GM23338 (cell line): ENCODE data around the gene CTNNA3. TPM values are rescaled to one million over a fixed set of nuclear protein-coding genes. Genes with fewer than 3 reads are reported as not detected.

Source experiments
- ATAC-seq: fragments of 200-7000 bp; cut with Tn5 transposase; 3 replicates; pipeline ENCODE4 v1.9.1; 2020
- DNase-seq: peaks from one replicate; pipeline ENCODE4 v3.0.0-alpha.2; 2015; ENCODE audit warnings: low spot score
- H2AFZ ChIP-seq: fragments of 200-600 bp; sonication (generic); 2 replicates; pipeline ENCODE4 v1.8.0; 2016; ENCODE audit warnings: antibody characterized with exemption, mild to moderate bottlenecking, moderate library complexity
- H3F3A ChIP-seq: fragments of 200-600 bp; sonication (generic); replicated peaks from 2 replicates; pipeline ENCODE4 v1.8.0; 2017; ENCODE audit warnings: antibody characterized with exemption, mixed run types, low read depth
- H3K27ac ChIP-seq: fragments of 200-600 bp; sonication (generic); 2 replicates; pipeline ENCODE4 v1.6.1; 2016; ENCODE audit warnings: low read depth
- H3K27me3 ChIP-seq: fragments of 200-600 bp; sonication (generic); 2 replicates; pipeline ENCODE4 v1.8.0; 2016; ENCODE audit warnings: mild to moderate bottlenecking, mixed run types, moderate library complexity; ENCODE audit not compliant: insufficient read depth
- H3K36me3 ChIP-seq: fragments of 200-600 bp; sonication (generic); 2 replicates; pipeline ENCODE4 v1.8.0; 2016; ENCODE audit warnings: mild to moderate bottlenecking; ENCODE audit not compliant: insufficient read depth
- H3K4me1 ChIP-seq: fragments of 200-600 bp; sonication (generic); 2 replicates; pipeline ENCODE4 v1.8.0; 2016; ENCODE audit warnings: mild to moderate bottlenecking, moderate library complexity; ENCODE audit not compliant: insufficient read depth
- H3K4me2 ChIP-seq: fragments of 200-600 bp; sonication (generic); 2 replicates; pipeline ENCODE4 v1.7.1; 2017; ENCODE audit warnings: mixed run types
- H3K4me3 ChIP-seq: fragments of 200-600 bp; sonication (generic); 2 replicates; pipeline ENCODE4 v1.6.1; 2016; ENCODE audit warnings: mixed run types
- H3K79me2 ChIP-seq: fragments of 200-600 bp; sonication (generic); replicated peaks from 2 replicates; pipeline ENCODE4 v1.8.0; 2017; ENCODE audit warnings: mild to moderate bottlenecking; ENCODE audit not compliant: insufficient read depth
- H3K9me2 ChIP-seq: fragments of 200-600 bp; sonication (generic); 2 replicates; pipeline ENCODE4 v1.8.0; 2017; ENCODE audit not compliant: insufficient read depth
- H4K20me1 ChIP-seq: fragments of 200-600 bp; sonication (generic); replicated peaks from 2 replicates; pipeline ENCODE4 v1.8.0; 2017; ENCODE audit warnings: mild to moderate bottlenecking; ENCODE audit not compliant: insufficient read depth
- H3K27ac Mint-ChIP-seq: 2 replicates; pipeline ENCODE4 v1.8.0; 2020; ENCODE audit warnings: inconsistent platforms, mild to moderate bottlenecking, moderate library complexity, mixed read lengths
- H3K27me3 Mint-ChIP-seq: 3 replicates; pipeline ENCODE4 v1.8.0; 2022; ENCODE audit warnings: low read depth, mild to moderate bottlenecking, moderate library complexity, mixed read lengths, inconsistent platforms; ENCODE audit not compliant: insufficient read depth, poor library complexity
- H3K36me3 Mint-ChIP-seq: 3 replicates; pipeline ENCODE4 v1.8.0; 2021; ENCODE audit warnings: low read depth, mild to moderate bottlenecking, inconsistent platforms, moderate library complexity, mixed read lengths
- H3K4me1 Mint-ChIP-seq: 3 replicates; pipeline ENCODE4 v1.8.0; 2020; ENCODE audit warnings: mild to moderate bottlenecking, inconsistent platforms, mixed read lengths
- H3K4me3 Mint-ChIP-seq: 3 replicates; pipeline ENCODE4 v1.8.0; 2021; ENCODE audit warnings: moderate library complexity, mild to moderate bottlenecking, inconsistent platforms, mixed read lengths
- H3K9me3 Mint-ChIP-seq: 3 replicates; pipeline ENCODE4 v1.8.0; 2020; ENCODE audit warnings: moderate library complexity, mild to moderate bottlenecking, inconsistent platforms, mixed read lengths
- CREB1 ChIP-seq: fragments of 250-450 bp; sonication (Bioruptor Pico); IDR thresholded peaks from 2 replicates; pipeline ENCODE4 v1.5.0; 2020; ENCODE audit warnings: low read depth, mild to moderate bottlenecking, moderate library complexity
- CTCF ChIP-seq, 2 experiments: fragments of 200-600 bp in 1 of 2; sonication (generic) in 1 of 2; conservative IDR thresholded peaks; 2 replicates each; pipeline versions ENCODE4 v1.5.1 to v1.6.1; 2016 to 2017; ENCODE audit warnings: antibody characterized with exemption in 2 of 2, low read depth in 2 of 2, mild to moderate bottlenecking in 2 of 2, moderate library complexity in 1 of 2
- EZH2 ChIP-seq: fragments of 200-600 bp; sonication (generic); IDR thresholded peaks from one replicate; pipeline ENCODE4 v1.8.0; 2017; ENCODE audit warnings: antibody characterized with exemption, mild to moderate bottlenecking, low read depth; ENCODE audit not compliant: unreplicated experiment
- NANOG ChIP-seq: IDR thresholded peaks from 2 replicates; pipeline ENCODE4 v1.6.1; 2016; ENCODE audit warnings: antibody characterized with exemption, borderline replicate concordance
- POLR2AphosphoS5 ChIP-seq: IDR thresholded peaks from 2 replicates; pipeline ENCODE4 v1.6.1; 2016; ENCODE audit warnings: antibody characterized with exemption, low read depth
- REST ChIP-seq: IDR thresholded peaks from one replicate; pipeline ENCODE4 v1.6.1; 2018; ENCODE audit warnings: antibody characterized with exemption; ENCODE audit not compliant: unreplicated experiment
- ZNF114 ChIP-seq: fragments of 250-450 bp; sonication (Bioruptor Pico); IDR thresholded peaks from 2 replicates; pipeline ENCODE4 v1.5.0; 2020; ENCODE audit warnings: mild to moderate bottlenecking, moderate library complexity
- ZNF462 ChIP-seq: fragments of 250-450 bp; sonication (Bioruptor Pico); IDR thresholded peaks from 2 replicates; pipeline ENCODE4 v1.5.0; 2020; ENCODE audit warnings: mild to moderate bottlenecking, moderate library complexity
- polyA plus RNA-seq: library from polyadenylated mRNA; unstranded; fragments of >200 nt; fragmentation: Nextera tagmentation; extraction: Ambion mirVana; gene quantifications from 2 replicates; pipeline ENCODE4 v1.2.1, GENCODE V29; 2016
- total RNA-seq: library from RNA; depleted of rRNA; stranded (reverse); fragments of >200 nt; shearing (Covaris generic); gene quantifications from 2 replicates; pipeline ENCODE4 v1.2.3, GENCODE V29; 2014

CTNNA3 gene
- total and polyA plus RNA-seq, 2 experiments from 2014 or later: 0.71 to 3.3 TPM

- TF ChIP-seq CTCF (conservative IDR thresholded peaks at IDR 0.05; ENCODE audit: low read depth in 2 of 2) (no peak), REST (no peak), CREB1 (CRISPR knock-in tag) (no peak), POLR2AphosphoS5 (no peak), NANOG (no peak), ZNF114 (no peak), EZH2 (no peak)
Measured at GRCh38 chr10:67045404-67045803, 650.6 kb downstream of the CTNNA3 start (continued).

GRCh38 chr10:67043041-67043440, 653.0 kb downstream of the CTNNA3 start:
- no peak for DNase-seq
- no peaks in the 10 kb centered on the region for H3K27me3 Mint-ChIP-seq
- TF ChIP-seq ZNF462 (CRISPR knock-in tag): no peak
- no peak for TF ChIP-seq POLR2AphosphoS5
- TF ChIP-seq REST: no peak
- no peak for TF ChIP-seq EZH2

More at GRCh38 chr10:67043041-67043440, 653.0 kb downstream of the CTNNA3 start:
- H3K4me1 ChIP-seq: no peaks in the 10 kb centered on the region
- Mint-ChIP-seq H3K9me3 (no peaks in the 10 kb centered on the region), H3K36me3 (no peaks in the 10 kb centered on the region), H3K27ac (no peak overlapping the region), H3K4me1 (no peaks in the 10 kb centered on the region), H3K4me3 (no peak overlapping the region)
- no peak overlapping the region for H3K4me2 ChIP-seq
- H3K79me2 ChIP-seq: no peaks in the 10 kb centered on the region
- no peaks in the 10 kb centered on the region for H4K20me1 ChIP-seq
- H3K27me3 ChIP-seq: no peaks in the 10 kb centered on the region
- ATAC-seq: no peak
- H3K9me2 ChIP-seq: no peaks in the 10 kb centered on the region
- H3K4me3 ChIP-seq: no peak overlapping the region
- no peaks in the 10 kb centered on the region for H3F3A ChIP-seq
- H3K36me3 ChIP-seq: no peaks in the 10 kb centered on the region
- H2AFZ ChIP-seq: no peak overlapping the region
- H3K27ac ChIP-seq: no peak overlapping the region
